OCI-LY7 (cell line): ENCODE data around the gene PLD6.

Experiments used
- CTCF ChIP-seq: fragments of 200-600 bp; sonication (generic); conservative IDR thresholded peaks from 2 replicates; pipeline ENCODE4 v1.5.1; 2014; ENCODE audit warnings: mild to moderate bottlenecking, antibody characterized with exemption, low read length, moderate library complexity, mixed read lengths
- EZH2phosphoT487 ChIP-seq: fragments of 200-600 bp; sonication (generic); IDR thresholded peaks from 2 replicates; pipeline ENCODE4 v1.6.1; 2018; ENCODE audit warnings: low read depth, borderline replicate concordance, mild to moderate bottlenecking, mixed run types, antibody characterized with exemption, low read length, moderate library complexity, mixed read lengths

DNA sequence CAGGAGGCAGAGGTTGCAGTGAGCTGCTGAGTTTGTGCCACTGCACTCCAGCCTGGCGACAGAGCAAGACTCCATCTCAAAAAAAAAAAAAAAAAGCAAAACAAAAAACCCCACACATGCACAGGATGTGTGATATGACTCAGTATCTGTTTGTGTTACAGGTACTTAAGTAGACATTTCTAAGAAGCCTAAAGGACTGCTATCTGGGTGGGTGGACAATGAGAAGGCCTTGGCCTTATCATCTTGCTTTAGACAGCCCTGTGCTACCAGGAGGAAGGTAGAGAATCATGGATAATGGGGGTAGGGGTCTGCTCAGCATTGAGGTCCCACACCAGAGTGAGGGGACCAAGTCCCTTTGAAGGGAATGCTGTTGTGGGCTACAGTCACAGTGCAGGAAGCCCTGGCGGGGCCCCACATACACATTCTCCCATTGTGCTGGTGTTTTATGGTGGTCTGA is 26.7 kb downstream of the PLD6 start:
- TF ChIP-seq CTCF = no peak
- TF ChIP-seq EZH2phosphoT487 = no peak
